Fibroblast of mammary gland (primary cell): Measurements from ENCODE around the gene FREM2.

Source experiments
- DNase-seq: peaks from one replicate; pipeline ENCODE4 v3.0.0-alpha.2; 2010; ENCODE audit warnings: low read depth
- H3K4me3 ChIP-seq: 2 replicates; pipeline ENCODE4 v1.5.1; 2011; ENCODE audit warnings: low read depth, mild to moderate bottlenecking, low read length, moderate library complexity; ENCODE audit not compliant: control insufficient read depth
- CTCF ChIP-seq: conservative IDR thresholded peaks from 2 replicates; pipeline ENCODE4 v1.5.1; 2011; ENCODE audit warnings: low read depth, low read length, inconsistent platforms; ENCODE audit not compliant: control insufficient read depth, insufficient read depth

The FREM2 gene

GRCh38 chr13:38656699-38657098 is 30.2 kb upstream of the FREM2 start:
- TF ChIP-seq CTCF = no peak
- H3K4me3 ChIP-seq = no peak overlapping the region
- no peak for DNase-seq

- peak; percentile 56 for DNase-seq
- no peak for TF ChIP-seq CTCF
- no peak overlapping the region for H3K4me3 ChIP-seq
Measured at GRCh38 chr13:38657191-38657590, 29.7 kb upstream of the FREM2 start.

- no peak for TF ChIP-seq CTCF
- DNase-seq = no peak
- no peak overlapping the region for H3K4me3 ChIP-seq
Measured at GRCh38 chr13:38658906-38659305, 28.0 kb upstream of the FREM2 start.

GRCh38 chr13:38661010-38661675 is 25.7 kb upstream of the FREM2 start:
- TF ChIP-seq CTCF = no peak
- H3K4me3 ChIP-seq = no peak overlapping the region
- DNase-seq = peak; percentile 19

- DNase-seq = peak; percentile 74
- H3K4me3 ChIP-seq = no peak overlapping the region
- no peak for TF ChIP-seq CTCF
Measured at GRCh38 chr13:38662362-38662761, 24.5 kb upstream of the FREM2 start.

- DNase-seq = no peak
- TF ChIP-seq CTCF = no peak
- H3K4me3 ChIP-seq = no peak overlapping the region
Measured at GRCh38 chr13:38664906-38665305, 22.0 kb upstream of the FREM2 start.

- DNase-seq = no peak
- TF ChIP-seq CTCF = no peak
- no peak overlapping the region for H3K4me3 ChIP-seq
Measured at GRCh38 chr13:38667526-38668109, 19.3 kb upstream of the FREM2 start.
